ENCODE measurements around the gene TBC1D3I.

The TBC1D3I gene

DNA sequence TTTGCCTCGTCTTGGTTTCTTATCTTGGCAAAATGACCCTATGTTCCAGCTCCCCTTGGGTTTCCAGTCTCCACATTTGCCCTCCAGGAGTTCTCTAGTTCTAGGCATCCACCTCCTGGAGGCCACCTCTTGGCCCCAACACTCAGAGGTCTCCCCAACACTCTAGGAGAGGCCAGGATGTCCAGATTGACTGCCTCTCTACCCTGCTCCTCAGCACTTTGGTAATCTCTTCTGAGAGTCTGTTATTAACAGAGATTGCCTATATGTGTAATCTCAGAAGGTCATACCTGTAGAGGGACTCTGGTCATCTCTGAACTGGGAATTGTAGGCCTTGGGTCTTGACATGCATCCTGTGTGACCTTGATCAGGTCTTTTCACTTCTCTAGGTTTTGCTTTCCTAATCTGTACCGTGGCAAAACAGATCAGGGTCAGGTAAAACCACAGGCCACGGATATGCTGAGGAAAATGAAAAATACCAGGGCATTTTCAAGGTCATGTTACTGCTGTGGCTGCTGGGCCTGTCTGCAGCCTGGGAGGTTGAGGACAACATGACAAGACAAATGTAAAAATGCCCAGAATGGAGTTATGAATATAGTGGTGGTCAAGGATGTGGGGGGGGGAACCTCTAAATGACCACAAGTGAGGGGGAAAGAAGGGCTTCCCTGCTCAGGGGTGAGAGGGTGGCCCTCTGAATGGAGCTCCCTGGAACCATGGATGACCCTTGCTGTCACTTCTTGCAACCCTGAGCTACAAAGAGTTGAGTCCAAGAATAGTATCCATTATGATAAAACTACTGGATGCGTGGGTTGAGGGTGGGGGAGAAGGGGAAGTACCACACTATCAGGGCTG, 58.5 kb downstream of the TBC1D3I start:
- DNase-seq = no peak

DNA sequence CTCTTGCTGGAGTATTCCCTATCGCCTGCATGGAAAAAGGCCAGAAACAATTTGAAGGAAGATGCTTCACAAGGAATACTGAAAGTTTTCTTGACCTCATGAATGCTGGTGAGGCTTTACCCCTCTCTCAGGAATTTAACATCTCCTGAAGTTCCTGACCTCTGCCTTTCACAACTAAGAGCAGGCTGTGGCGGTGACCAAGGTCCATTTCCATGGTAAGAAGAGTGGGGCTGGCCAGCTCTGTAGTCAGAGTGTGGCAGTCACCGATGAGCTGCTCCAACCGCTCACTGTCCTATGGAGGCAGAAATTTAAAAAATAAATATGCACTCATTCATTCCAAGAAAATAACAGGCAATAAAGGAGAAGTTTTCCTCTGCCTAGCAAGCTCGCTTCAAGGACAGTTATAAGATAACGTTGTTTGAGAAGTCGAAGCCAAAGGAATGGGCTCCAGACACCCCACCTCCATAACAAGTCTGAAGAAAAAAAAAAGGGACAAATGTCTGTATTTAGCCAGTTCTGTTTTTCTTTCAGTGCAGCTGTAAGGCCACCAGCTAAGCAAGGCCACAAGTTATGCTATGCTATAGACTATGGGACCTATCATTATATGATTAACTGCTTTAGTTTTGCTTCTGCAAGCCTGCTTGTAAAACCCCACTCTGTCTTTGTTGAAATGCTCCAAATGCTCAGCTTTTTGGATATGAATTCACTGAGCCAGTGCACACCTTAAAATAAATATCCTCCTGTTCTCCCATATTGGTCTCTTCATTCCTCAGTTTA, 59.5 kb downstream of the TBC1D3I start:
- no peak for DNase-seq
